HG03469 (cell line): ENCODE results near the gene PAIP2.
"Not testable (repeated sequence)": the region's sequence is repeated elsewhere in the genome, so short reads cannot be mapped to it uniquely, and the experiment has no call there.

Experiments used
- ATAC-seq: cut with Tn5 transposase; IDR thresholded peaks from one replicate; pipeline ENCODE4 v1.9.1; 2021; ENCODE audit warnings: mild to moderate bottlenecking, moderate library complexity, moderate number of reproducible peaks; ENCODE audit not compliant: unreplicated experiment

PAIP2 gene

DNA sequence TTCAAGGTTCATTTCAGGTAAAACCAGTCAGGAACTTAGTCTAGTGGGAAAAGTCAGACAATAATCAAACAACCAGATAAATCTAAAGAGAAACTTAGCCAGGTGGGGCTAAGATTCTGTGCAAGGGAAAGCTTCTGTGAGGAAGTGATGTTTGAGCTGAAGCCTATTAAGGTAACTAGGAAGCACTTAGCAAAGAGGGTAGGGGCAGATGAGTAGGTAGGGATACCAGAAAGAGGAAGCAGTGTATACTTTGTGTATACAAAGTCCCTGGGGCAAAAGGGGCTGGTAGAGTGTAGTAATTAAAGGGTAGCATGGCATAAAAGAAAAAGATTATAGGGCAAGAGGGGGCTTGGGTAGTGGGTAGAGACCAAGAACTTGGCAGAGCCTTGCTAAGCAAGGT lies 65.9 kb downstream of the PAIP2 start:
- no peak for ATAC-seq

DNA sequence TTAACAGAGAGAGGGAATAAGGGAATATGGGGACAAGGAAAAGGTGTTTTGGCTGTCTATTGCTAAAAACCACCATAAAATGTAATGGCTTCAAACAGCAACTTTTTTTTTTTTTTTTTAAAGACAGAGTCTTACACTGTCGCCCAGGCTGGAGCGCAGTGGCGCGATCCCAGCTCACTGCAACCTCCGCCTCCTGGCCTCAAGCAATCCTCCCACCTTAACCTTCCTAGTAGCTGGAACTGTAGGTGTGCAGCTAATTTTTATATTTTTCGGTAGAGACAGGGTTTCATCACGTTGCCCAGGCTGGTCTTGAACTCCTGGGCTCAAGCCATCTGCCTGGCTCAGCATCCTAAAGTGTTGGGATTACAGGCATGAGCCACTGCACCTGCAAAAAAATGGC lies 66.5 kb downstream of the PAIP2 start:
- ATAC-seq, result no peak

DNA sequence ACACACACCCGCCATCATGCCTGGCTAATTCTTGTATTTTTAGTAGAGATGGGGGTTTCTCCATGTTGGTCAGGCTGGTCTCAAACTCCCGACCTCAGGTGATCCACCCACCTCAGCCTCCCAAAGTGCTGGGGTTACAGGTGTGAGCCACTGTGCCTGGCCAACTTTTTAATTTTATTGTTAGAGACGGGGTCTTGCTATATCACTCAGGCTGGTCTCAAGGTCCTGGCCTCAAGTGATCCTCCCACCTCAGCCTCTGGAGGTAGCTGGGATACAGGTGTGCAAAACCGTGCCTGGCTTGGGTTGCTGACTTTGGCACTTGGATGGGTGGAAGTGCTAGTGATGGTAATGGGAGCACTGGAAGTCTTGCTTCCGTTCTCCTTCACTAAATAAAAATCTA lies 67.5 kb downstream of the PAIP2 start:
- not testable (repeated sequence) for ATAC-seq

DNA sequence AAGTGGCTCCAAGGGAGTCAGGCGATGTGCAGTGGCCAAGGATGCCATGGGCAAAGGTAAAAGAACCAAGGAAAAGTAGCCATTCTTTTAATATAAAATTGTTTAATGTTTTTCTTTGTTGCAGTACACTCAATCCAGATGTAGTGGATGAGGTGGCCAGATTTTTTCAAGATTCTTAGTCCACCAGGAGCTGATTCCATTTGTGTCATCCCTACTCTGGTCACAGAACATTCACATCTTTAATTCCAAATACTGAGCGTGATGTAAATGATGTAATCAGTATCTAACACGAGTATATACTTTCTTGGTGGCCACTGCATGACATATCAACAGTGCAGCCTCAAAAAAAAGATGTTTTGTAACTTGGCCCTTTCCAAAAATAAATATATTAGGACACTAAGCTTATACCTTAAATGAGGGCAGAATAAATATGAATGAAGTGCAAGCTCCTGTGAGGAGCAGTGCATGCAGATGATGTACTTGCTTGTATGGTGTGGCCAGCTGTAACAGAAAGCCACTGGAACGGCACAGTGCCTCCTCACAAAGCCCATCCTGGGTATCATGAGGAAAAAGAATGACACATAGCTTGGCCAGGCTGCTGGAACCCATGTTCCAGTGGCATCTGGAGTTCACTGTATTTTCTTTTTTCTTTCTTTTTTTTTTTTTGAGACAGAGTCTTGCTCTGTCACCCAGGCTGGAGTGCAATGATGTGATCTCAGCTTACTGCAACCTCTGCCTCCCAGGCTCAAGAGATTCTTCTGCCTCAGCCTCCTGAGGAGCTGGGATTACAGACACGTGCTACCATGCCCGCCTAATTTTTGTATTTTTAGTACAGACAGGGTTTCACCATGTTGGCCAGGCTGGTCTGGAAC lies 68.7 kb downstream of the PAIP2 start:
- ATAC-seq, result no peak

DNA sequence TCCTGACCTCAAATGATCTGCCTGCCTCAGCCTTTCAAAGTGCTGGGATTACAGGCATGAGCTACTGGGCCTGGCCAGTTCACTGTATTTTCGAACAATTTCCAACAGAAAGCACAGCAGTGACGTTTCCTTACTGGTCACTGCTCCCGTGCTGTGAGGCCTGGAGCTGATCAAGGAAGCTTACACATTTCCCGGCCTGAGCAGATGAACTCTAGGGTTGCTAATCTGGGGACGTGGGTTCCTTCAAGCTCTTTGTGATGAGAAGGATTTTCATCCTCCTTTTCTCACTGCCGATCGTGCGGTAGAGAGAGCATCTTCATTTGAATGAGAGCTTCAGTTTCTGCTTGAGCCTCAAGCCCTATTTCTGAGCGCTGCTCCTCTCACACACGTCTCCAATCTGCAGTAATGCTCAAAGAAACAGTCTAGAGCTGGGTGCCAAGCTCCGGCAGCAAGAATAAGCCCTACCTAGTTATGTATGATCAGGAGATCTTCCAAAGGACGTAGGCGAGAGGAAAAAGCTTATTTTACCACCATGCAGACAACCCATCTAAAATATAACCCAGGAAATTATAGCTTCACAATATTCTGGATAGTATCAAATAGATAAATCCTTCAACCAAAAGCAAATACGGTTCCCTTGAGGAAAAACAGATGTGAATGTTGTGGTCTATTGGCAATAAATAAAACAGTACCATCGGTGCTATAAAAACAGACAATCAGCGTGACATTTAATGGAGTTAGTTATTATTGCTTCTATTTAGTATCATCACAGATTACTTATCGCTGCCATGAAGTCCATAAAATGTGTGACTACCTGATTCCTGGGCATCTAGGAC lies 69.6 kb downstream of the PAIP2 start:
- ATAC-seq, result no peak

DNA sequence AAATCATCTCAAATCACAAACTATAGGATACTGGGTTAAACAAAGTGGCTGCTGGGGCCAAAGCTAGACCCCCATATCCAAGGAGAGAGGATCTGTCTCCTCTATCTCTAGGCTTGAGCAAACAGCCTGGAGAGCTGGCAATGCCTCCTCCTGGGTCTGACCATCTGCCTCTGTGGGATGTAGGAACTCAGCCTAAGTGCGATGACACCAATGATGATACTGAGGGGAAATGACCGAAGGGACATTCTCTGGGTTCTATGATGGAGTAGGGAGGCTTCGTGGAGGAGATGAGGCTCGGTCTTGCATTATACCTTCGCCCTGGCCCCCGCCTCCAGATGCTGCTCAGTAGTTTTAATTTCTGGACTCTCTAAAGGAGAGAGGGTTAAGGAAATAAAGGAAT lies 71.5 kb downstream of the PAIP2 start:
- no peak for ATAC-seq

DNA sequence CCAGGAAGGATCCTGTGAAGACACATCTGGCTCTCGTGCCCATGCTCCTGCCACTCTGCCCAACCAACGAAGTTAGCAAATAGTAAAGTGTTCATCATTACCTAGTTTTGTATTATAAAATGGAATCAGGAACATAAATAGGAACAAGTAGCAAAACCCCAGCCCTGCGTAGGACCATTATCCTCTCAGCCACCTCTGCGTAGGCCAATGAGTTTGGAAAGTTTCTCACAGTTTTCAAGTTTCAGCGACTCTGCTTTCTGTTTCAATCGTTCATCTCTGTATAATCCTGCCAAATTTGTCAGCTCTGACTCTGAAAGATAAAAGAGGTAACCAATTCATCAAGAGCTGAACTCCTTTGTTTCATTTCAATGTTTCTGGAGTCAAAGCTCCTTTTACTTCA lies 72.3 kb downstream of the PAIP2 start:
- ATAC-seq, result no peak

DNA sequence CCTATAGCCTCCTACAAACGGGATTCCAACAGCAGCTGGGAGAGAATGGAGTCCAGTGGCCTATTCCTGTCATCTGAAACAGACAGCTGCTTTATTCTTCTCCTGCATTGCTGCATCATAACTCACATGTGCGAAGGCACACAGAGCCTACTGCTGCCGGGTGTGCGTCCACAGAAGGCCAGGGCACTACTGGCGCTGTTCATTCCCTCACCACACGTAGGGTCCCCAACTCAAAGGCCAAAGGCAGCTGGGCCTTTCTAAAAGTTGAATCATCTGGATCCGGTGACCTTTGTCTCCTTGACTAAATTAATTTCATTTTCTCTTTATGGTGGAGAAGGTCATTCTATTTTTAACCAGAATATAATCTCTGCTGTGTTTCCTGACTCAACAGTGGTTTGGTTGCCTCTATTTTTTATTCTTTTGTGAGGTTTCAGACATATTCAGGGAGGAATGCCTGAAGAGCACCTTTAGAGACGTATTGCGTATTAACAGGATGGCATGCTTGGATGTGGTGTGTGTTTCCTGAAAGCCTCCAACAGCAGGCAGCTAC lies 73.0 kb downstream of the PAIP2 start:
- no peak for ATAC-seq

DNA sequence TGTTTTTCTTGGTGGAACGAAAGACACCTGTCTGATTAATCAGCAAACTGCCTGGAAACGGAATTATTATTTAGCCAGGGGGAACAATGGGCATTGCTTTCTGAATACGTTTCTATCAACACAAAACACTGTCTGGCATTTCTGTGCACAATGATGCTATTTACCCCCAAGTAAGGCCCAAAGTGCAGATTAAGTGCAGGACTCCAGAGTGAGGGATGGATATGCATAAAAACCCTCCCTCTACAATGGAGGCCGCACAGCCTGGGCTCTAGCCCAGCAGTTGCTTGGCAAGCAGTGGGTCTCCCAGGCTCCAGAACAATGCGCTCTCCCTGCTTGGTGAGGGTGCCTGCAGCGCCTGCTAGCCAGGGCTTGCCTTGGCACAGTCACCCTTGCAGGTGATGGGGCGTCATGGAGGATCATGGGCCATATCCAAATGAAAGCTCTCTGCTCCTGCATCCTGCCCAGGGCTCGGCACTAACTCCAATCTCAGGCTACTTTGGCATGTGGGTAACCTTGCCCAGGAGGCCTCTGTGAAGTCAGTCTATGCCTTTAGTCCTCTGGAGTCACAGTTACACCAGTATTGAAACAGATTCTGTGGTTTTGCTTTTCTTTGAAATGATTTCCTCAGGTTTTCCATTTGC lies 73.7 kb downstream of the PAIP2 start:
- ATAC-seq, result no peak

DNA sequence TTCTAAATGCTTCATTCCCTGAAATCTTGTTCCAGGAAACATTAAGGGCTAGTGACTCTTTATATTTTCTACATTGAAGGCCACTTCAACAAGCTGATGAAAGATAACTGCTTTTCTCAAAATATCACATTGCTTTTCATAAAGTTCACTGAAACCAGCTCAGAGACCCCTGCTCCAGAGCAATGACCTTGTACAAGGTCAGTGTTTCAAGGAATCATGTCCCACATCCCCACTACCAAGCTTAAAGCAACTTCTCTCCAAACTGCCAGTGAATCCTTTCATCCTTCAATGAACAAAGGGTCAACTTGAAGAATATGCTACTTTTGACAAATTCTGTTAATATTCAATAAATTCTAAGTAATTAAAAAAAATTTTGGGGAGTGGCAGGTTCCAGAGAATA lies 74.2 kb downstream of the PAIP2 start:
- no peak for ATAC-seq

DNA sequence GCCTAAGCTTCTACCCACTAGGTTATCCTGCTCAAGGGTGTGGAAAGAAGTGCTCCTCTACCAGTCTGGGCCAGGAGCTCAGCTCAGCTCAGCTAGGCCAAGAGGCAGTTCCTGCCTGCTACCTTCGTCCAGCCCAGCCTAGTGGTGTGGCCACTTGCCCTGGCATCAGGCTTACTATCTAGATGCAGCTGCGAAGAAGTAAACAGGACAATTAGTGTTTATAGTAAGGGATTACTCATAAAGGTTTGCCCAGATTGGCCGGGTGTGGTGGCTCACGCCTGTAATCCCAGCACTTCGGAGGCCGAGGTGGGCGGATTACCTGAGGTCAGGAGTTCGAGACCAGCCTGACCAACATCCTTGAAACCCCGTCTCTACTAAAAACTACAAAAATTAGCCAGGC lies 75.0 kb downstream of the PAIP2 start:
- ATAC-seq, result no peak

DNA sequence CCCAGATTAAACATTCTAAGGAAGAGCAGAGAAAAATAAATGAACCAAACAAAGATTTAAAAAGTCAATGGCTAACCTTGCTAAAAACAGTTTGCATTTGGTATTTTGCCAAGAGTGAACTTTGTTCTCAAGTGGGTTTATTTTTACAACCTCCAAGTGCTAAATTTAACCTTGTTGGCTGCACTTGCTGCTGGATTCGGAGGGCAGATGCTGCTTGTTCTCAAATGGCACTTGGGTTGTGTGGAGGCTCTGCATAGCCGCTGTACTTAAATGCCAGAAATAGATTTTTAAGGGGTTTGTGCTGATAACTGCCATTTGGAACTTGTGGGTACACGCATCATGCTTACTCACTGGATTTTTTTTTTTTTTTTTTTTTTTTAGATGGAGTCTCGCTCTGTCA lies 75.6 kb downstream of the PAIP2 start:
- no peak for ATAC-seq

DNA sequence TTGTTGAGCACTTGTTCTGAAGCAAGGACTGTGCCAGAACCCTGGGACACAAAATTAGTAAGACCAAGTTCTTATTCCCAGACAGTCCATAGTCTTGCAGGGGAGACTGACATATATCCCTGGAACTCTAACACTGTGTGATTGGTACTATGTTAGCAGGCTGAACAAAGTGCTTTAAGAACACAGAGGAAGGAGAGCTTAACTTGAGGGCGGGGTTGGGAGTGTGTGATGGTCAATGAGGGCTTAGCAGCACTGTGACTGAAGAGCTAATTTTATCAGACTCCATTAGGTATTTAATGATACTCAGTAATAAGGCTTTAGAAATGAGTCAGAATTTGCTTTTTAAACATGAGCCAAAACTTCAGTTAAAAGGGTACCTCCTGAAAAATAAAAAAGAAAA lies 77.1 kb downstream of the PAIP2 start:
- ATAC-seq, result no peak
